Natural killer cell treated with Interleukin-12 subunit alpha and Interleukin-12 subunit beta and Interleukin-15 and Interleukin-18, amount 100 ng/mL, for 72 hours (primary cell): ENCODE results near the gene ERC1. TPM values are rescaled to one million over a fixed set of nuclear protein-coding genes. Genes with fewer than 3 reads are reported as not detected.

Experiments
- ATAC-seq, 2 donors: fragments of 150-1000 bp; cut with Tn5 transposase in 1 of 2; sonication (Bioruptor Pico), chemical (Tn5 transposase) in 1 of 2; 2 replicates each; pipeline ENCODE4 v1.10.0; 2021
- DNase-seq: peaks from one replicate; pipeline ENCODE4 v3.0.0; 2022; ENCODE audit warnings: low spot score
- H3K27ac Mint-ChIP-seq, 2 donors: 1 replicate in 1 of 2; 2 replicates in 1 of 2; pipeline ENCODE4 v1.8.0; 2022; ENCODE audit warnings: mixed read lengths in 2 of 2, mild to moderate bottlenecking in 1 of 2, moderate library complexity in 1 of 2
- H3K27me3 Mint-ChIP-seq, 2 donors: 1 replicate in 1 of 2; 2 replicates in 1 of 2; pipeline ENCODE4 v1.8.0; 2022; ENCODE audit warnings: mixed read lengths in 2 of 2
- H3K36me3 Mint-ChIP-seq: one replicate; pipeline ENCODE4 v1.8.0; 2022; ENCODE audit warnings: mixed read lengths
- H3K4me1 Mint-ChIP-seq, 2 donors: 1 replicate in 1 of 2; 2 replicates in 1 of 2; pipeline ENCODE4 v1.8.0; 2022; ENCODE audit warnings: low read depth in 2 of 2, mixed read lengths in 2 of 2, mild to moderate bottlenecking in 1 of 2
- H3K4me3 Mint-ChIP-seq: one replicate; pipeline ENCODE4 v1.8.0; 2022; ENCODE audit warnings: mixed read lengths
- H3K9me3 Mint-ChIP-seq: 2 replicates; pipeline ENCODE4 v1.8.0; 2022; ENCODE audit warnings: mixed read lengths
- total RNA-seq, 2 donors: library from RNA; stranded (reverse); gene quantifications; one replicate each; pipeline ENCODE4 v1.2.3, GENCODE V29; 2022

The ERC1 gene
- total RNA-seq, 2 donors from 2014 or later: 32.6 to 77.2 TPM

- DNase-seq (no peak), ATAC-seq (no peak)
- Mint-ChIP-seq H3K27ac (no peak overlapping the region), H3K9me3 (no peaks in the 10 kb centered on the region), H3K36me3 (no peaks in the 10 kb centered on the region), H3K27me3 (no peaks in the 10 kb centered on the region), H3K4me3 (no peak overlapping the region), H3K4me1 (no peaks in the 10 kb centered on the region)
Measured at GRCh38 chr12:1435456-1435855, 444.4 kb downstream of the ERC1 start.

- Mint-ChIP-seq H3K36me3 (no peaks in the 10 kb centered on the region), H3K9me3 (no peaks in the 10 kb centered on the region), H3K4me1 (no peaks in the 10 kb centered on the region), H3K4me3 (no peak overlapping the region), H3K27me3 (no peaks in the 10 kb centered on the region), H3K27ac (no peak overlapping the region)
- ATAC-seq (no peak), DNase-seq (no peak)
Measured at GRCh38 chr12:1436015-1436414, 445.0 kb downstream of the ERC1 start.

GRCh38 chr12:1436981-1437380, 446.0 kb downstream of the ERC1 start:
- H3K27ac Mint-ChIP-seq: no peak overlapping the region
- no peaks in the 10 kb centered on the region for H3K36me3 Mint-ChIP-seq
- H3K27me3 Mint-ChIP-seq: no peaks in the 10 kb centered on the region
- ATAC-seq: no peak
- DNase-seq: no peak
- no peaks in the 10 kb centered on the region for H3K9me3 Mint-ChIP-seq
- no peak overlapping the region for H3K4me3 Mint-ChIP-seq
- no peaks in the 10 kb centered on the region for H3K4me1 Mint-ChIP-seq

GRCh38 chr12:1439201-1439600, 448.2 kb downstream of the ERC1 start:
- Mint-ChIP-seq H3K9me3 (no peaks in the 10 kb centered on the region), H3K4me1 (no peaks in the 10 kb centered on the region), H3K27me3 (no peaks in the 10 kb centered on the region), H3K27ac (no peak overlapping the region), H3K36me3 (no peaks in the 10 kb centered on the region), H3K4me3 (no peak overlapping the region)
- no peak for DNase-seq
- ATAC-seq: no peak

DNA sequence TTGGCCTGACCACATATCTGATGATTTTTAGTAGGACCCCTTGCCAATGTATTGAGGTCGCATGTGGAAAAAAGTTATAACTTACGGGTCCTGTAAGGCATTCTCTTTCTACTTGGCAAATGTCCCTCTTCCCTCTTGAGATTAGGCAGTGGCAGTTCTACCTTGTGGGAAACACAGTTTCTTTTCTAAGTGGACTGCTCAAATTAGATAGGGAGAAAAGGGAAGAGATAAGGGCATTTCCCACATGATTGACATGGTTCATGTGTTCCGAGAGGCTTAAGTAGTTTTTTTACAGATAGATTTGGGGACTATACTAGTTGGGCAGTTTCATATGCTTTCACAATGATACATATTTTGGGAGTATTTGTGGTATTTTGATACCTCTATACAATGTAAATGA, 448.7 kb downstream of the ERC1 start:
- DNase-seq: no peak
- Mint-ChIP-seq H3K9me3 (no peaks in the 10 kb centered on the region), H3K4me3 (no peak overlapping the region), H3K27me3 (no peaks in the 10 kb centered on the region), H3K27ac (no peak overlapping the region), H3K36me3 (no peaks in the 10 kb centered on the region), H3K4me1 (no peaks in the 10 kb centered on the region)
- ATAC-seq: no peak

DNA sequence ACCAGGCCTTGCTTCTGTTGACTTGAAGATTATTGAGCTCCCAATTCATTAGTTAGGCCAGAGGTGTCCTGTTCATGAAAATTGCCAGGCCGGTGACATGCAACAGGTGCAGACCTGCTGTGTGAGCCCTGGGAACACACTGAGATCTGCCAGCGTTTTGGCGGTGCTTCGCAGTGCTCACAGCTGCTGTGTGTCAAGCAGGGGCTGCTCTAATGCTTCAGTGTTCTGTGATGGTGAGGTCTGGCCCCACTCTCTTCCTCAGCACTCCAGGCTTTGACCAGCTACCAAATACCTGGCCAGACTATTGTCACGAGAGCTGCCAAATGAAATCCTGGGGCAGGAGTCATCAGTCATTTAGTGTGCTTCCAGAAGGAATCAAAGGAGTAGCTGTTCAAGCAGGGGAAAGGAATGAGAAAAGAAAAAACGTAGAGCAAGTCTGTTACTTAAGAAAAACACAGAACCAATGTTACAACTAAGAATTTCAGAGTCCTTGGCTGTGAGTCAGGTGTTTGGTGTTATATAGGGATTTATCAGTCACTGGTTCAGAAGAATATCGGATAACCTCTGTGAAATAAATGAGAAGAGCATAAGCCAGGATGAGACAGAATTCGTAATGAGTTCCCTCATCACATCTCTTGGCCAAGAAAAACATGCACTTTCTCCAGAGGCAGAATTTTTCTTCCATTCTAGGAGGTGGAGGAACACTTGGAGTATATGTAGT, 452.6 kb downstream of the ERC1 start:
- DNase-seq (no peak), ATAC-seq (no peak)
- Mint-ChIP-seq H3K27ac (no peak overlapping the region), H3K4me1 (no peaks in the 10 kb centered on the region), H3K27me3 (no peaks in the 10 kb centered on the region), H3K4me3 (no peak overlapping the region), H3K9me3 (no peaks in the 10 kb centered on the region), H3K36me3 (no peaks in the 10 kb centered on the region)

- no peaks in the 10 kb centered on the region for H3K4me1 Mint-ChIP-seq
- no peaks in the 10 kb centered on the region for H3K9me3 Mint-ChIP-seq
Measured at GRCh38 chr12:1444142-1444516, 453.1 kb downstream of the ERC1 start.

GRCh38 chr12:1445807-1446206, 454.8 kb downstream of the ERC1 start:
- no peak overlapping the region for H3K4me3 Mint-ChIP-seq
- no peak for DNase-seq

More at GRCh38 chr12:1444142-1444516, 453.1 kb downstream of the ERC1 start:
- DNase-seq (no peak), ATAC-seq (no peak)
- Mint-ChIP-seq H3K27ac (no peak overlapping the region), H3K27me3 (no peaks in the 10 kb centered on the region), H3K4me3 (no peak overlapping the region), H3K36me3 (no peaks in the 10 kb centered on the region)

GRCh38 chr12:1448336-1448735, 457.3 kb downstream of the ERC1 start:
- no peaks in the 10 kb centered on the region for H3K9me3 Mint-ChIP-seq
- no peak overlapping the region for H3K4me3 Mint-ChIP-seq
- no peak overlapping the region for H3K27ac Mint-ChIP-seq
- H3K4me1 Mint-ChIP-seq: no peaks in the 10 kb centered on the region
- H3K27me3 Mint-ChIP-seq: no peaks in the 10 kb centered on the region
- DNase-seq (no peak), ATAC-seq (no peak)
- H3K36me3 Mint-ChIP-seq: no peaks in the 10 kb centered on the region

More at GRCh38 chr12:1445807-1446206, 454.8 kb downstream of the ERC1 start:
- ATAC-seq: no peak
- Mint-ChIP-seq H3K27me3 (no peaks in the 10 kb centered on the region), H3K4me1 (no peaks in the 10 kb centered on the region), H3K36me3 (no peaks in the 10 kb centered on the region), H3K27ac (no peak overlapping the region), H3K9me3 (no peaks in the 10 kb centered on the region)

GRCh38 chr12:1453810-1454209, 462.8 kb downstream of the ERC1 start:
- no peak for ATAC-seq
- H3K4me1 Mint-ChIP-seq: no peaks in the 10 kb centered on the region
- no peak overlapping the region for H3K27ac Mint-ChIP-seq
- H3K27me3 Mint-ChIP-seq: no peaks in the 10 kb centered on the region
- no peaks in the 10 kb centered on the region for H3K36me3 Mint-ChIP-seq
- no peaks in the 10 kb centered on the region for H3K9me3 Mint-ChIP-seq
- no peak for DNase-seq
- no peak overlapping the region for H3K4me3 Mint-ChIP-seq

- Mint-ChIP-seq H3K4me1 (no peaks in the 10 kb centered on the region), H3K27ac (no peak overlapping the region), H3K9me3 (no peaks in the 10 kb centered on the region), H3K36me3 (no peaks in the 10 kb centered on the region), H3K27me3 (no peaks in the 10 kb centered on the region), H3K4me3 (no peak overlapping the region)
- ATAC-seq (no peak), DNase-seq (no peak)
Measured at GRCh38 chr12:1456885-1457284, 465.9 kb downstream of the ERC1 start.

GRCh38 chr12:1457901-1458300, 466.9 kb downstream of the ERC1 start:
- no peaks in the 10 kb centered on the region for H3K27me3 Mint-ChIP-seq
- DNase-seq: no peak
- H3K36me3 Mint-ChIP-seq: no peaks in the 10 kb centered on the region
- no peaks in the 10 kb centered on the region for H3K4me1 Mint-ChIP-seq
- H3K4me3 Mint-ChIP-seq: no peak overlapping the region
- ATAC-seq: no peak
- H3K9me3 Mint-ChIP-seq: no peaks in the 10 kb centered on the region
- no peak overlapping the region for H3K27ac Mint-ChIP-seq

DNA sequence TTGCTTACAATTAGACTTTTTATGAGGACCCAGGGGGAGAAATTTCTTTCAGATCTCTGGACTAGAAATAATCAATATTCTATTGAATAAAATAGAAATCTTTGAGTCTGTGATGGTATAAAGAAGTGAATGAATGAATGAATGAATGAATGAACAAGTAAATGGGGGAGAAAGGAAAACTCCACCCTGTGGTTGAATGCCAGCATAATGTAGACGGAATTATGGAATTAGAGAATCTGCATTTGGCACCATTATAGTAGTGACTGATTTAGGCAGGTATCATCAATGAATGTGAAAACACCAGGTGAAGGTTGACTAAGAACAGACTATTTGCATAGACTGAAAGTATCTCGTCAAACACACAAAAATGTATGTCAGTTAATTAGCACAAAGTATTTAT, 468.3 kb downstream of the ERC1 start:
- H3K27ac Mint-ChIP-seq: no peak overlapping the region
- no peak for DNase-seq
- no peaks in the 10 kb centered on the region for H3K27me3 Mint-ChIP-seq
- ATAC-seq: no peak
- H3K4me3 Mint-ChIP-seq: no peak overlapping the region
- H3K4me1 Mint-ChIP-seq: no peaks in the 10 kb centered on the region
- H3K9me3 Mint-ChIP-seq: no peaks in the 10 kb centered on the region
- no peaks in the 10 kb centered on the region for H3K36me3 Mint-ChIP-seq

GRCh38 chr12:1463073-1463905, 472.3 kb downstream of the ERC1 start:
- no peaks in the 10 kb centered on the region for H3K4me1 Mint-ChIP-seq
- H3K36me3 Mint-ChIP-seq: no peaks in the 10 kb centered on the region
- no peak overlapping the region for H3K27ac Mint-ChIP-seq
- no peaks in the 10 kb centered on the region for H3K27me3 Mint-ChIP-seq
- DNase-seq: no peak
- no peaks in the 10 kb centered on the region for H3K9me3 Mint-ChIP-seq
- ATAC-seq: no peak
- no peak overlapping the region for H3K4me3 Mint-ChIP-seq
